ENCODE results near the gene ADAMTS8.

DNA sequence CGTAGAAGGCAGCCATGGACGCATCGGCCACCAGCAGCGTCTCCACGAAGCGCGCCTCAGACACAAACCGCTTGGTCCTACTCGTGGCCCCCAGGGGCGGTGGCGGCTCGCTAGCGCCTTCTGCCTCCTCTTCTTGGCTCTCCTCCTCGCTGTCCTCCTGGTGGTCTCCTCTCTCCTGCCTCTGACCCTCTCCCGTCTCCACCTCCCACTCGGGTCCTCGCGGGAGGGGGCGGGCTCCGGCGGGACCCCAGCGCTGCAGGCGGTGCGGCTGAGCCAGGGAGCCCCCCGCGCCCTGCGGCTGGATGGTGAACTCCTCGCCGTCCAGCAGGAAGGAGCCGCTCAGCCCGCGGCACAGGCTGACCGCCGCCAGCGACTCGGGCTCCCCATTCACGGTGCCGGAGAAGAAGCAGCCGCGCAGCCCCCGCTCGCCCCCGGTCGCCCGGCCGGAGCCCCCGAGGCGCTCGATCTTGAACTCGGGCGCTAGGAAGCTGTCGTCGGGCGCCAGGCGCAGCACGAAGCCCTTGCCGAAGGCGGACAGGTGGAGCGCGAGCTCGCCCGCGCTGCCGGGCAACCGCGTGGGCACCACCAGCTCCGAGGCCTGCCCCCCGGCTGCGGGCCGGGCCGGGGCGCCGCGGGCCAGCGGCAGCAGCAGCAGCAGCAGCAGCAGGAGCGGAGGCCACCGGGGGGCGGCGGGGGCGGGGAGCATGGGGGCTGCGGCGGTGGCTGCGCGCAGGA, 661 bp downstream of the ADAMTS8 start:
- TF ChIP-seq EZH2phosphoT487 (IDR thresholded peaks at IDR 0.05; ENCODE audit: insufficient read depth, low read depth): 0 out of 2 replicates have a peak, but pooled peaks have one; percentile 50
- peak; percentile 35 for TF ChIP-seq EZH2 (IDR thresholded peaks at IDR 0.05; ENCODE audit: insufficient read depth, poor library complexity, severe bottlenecking)

Data from GM23248 (cell line).